Myocyte (in vitro differentiated cells): ENCODE measurements around the gene SLC6A18. TPM values are rescaled to one million over a fixed set of nuclear protein-coding genes. Genes with fewer than 3 reads are reported as not detected.
"Not testable (repeated sequence)": the region's sequence is repeated elsewhere in the genome, so short reads cannot be mapped to it uniquely, and the experiment has no call there.

Source experiments
- DNase-seq: peaks from one replicate; pipeline ENCODE4 v3.0.0-alpha.2; 2012; ENCODE audit warnings: low read depth
- total RNA-seq: library from RNA; depleted of rRNA; stranded (reverse); fragments of >200 nt; gene quantifications from 2 replicates; pipeline ENCODE4 v1.2.3, GENCODE V29; 2014

SLC6A18 gene
- total RNA-seq, 1 donor from 2014 or later: not detected

- no peak for DNase-seq
Observed at GRCh38 chr5:1249366-1250280, 24.4 kb downstream of the SLC6A18 start.

- DNase-seq: no peak
Observed at GRCh38 chr5:1251678-1252580, 26.7 kb downstream of the SLC6A18 start.

DNA sequence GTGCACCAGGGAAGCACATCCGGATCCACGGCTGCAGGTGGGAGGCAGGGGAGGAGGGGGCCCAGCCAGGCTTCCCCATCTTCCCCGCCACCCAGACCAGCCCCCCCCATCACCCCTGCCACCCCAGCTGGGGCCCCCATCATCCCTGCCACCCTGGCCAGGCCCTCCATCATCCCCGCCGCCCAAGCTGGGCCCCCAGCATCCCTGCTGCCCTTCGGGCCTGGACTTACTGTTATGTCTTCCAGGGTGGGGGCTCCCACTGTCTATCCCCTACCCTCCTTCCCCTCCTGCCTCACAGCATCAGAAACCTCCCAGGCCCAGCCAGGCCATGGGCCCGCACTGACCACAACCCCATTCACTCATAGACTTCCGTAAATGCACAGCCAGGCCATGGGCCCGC, 27.5 kb downstream of the SLC6A18 start:
- DNase-seq: no peak

DNA sequence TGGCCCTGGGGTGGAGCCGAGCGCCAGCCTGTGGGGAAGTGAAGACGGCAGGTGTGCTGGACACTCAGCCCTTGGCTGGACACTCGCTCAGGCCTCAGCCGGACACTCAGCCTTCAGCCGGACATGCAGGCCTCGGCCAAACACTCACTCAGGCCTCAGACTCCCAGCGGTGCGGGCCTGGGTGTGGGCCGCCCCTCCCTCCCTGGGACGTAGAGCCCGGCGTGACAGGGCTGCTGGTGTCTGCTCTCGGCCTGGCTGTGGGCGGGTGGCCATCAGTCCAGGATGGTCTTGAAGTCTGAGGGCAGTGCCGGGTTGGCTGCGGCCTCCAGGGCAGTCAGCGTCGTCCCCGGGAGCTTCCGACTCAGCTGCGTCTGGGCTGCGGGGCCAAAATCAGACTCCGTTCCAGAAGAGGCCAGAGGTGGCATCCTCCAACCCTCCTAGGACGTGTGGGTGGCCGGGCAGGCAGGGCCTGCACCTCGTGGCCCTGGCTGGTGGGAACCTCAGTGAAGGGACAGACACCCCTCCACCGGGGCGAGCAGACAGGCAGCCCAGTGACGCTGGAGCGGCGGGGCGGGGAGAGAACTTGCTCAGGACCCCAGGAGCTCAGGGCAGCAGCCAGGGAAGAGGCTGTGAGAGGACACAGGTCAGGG, 28.4 kb downstream of the SLC6A18 start:
- DNase-seq: peak; percentile 9

DNA sequence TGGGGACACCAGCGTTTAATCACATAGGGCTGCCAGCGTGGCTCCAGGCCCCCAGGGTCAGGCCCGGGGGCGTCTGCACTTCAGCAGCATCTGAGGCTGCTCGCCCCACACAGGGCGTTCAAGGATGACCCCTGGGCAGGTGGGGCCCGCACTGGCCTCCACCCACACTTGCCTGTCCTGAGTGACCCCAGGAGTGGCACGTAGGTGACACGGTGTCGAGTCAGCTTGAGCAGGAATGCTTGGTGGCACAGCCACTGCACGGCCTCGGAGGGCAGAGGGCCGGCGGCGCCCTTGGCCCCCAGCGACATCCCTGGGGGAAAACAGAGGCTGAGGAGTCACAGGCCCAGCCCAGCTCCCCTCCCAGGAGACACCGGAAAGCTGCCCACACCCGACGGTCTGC, 29.0 kb downstream of the SLC6A18 start:
- DNase-seq: no peak

DNA sequence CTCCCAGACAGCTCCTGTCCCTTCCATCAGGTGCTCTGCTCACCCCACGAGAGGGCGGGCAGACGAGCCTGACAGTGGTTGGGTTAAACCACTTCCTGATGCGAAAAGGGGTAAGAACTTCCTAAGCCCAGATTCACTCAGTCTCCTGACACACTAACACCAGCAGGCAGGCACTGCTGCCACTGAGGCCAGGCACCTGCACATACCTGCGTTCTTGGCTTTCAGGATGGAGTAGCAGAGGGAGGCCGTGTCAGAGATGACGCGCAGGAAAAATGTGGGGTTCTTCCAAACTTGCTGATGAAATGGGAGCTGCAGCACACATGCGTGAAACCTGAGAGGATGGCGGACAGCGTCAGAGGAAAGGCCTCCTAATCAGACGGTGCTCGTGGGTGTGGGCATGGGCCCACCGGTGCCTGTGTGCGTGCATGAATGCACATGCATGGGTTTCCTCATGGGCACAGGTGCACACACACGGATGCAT, 29.9 kb downstream of the SLC6A18 start:
- DNase-seq: no peak

DNA sequence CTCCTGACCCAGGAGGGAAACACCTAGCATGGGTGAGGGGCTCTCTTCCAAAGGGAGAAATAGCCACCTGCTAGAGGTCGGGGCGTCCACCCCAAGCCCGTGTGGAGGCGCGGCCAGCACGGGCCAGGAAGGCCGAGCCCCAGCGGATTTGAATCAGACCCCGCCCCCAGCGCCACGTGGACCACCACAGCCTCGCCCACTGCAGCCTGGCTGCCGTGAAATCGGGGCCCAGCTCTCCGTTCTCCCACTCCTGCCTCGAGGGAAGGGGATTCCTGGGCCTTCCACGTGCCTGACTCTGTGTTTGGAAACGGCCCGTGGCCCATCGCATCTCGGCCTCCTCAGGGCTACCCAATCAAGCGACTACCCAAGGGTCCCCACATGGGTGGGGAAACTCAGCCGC, 31.6 kb downstream of the SLC6A18 start:
- no peak for DNase-seq

DNA sequence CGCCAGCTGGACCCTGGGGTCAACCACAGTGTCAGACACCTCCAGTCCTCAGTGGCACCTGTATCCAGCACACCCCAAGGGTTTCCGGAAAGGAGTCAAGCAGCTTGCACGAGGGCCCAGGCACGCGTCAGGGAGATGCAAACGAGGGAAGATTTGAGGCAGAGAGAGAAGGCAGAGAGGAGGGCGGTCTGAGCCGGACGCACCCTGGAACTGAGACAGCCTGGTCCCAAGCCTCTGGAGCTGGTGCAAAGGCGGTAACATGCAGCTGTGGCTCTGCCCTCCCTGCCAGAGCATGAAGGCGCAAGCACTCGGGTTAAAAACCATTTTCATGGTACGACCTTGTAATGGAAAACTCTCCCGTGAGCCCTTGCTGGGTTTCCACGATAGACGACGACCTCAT, 32.2 kb downstream of the SLC6A18 start:
- no peak for DNase-seq

DNA sequence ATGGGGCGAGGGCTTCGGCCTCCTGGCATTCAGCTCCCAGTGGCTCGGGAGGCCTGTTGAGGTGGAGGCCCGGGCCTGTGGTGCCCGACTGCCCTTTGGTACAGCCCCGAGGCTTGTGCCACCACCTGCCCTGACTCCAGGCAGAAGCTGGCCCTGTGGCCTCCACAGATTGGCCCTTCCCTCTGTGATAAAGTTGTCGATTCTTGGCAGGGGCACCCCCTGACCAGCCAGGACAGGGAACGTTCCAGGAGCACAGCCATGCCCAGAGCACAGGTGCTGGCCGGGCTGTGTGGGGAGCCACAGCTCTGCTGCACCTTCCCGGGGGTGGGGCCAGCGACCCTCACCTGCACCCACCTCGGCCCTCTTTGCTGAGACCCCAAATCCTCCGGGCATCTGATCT, 32.7 kb downstream of the SLC6A18 start:
- no peak for DNase-seq

- DNase-seq: no peak
Observed at GRCh38 chr5:1259806-1260480, 34.8 kb downstream of the SLC6A18 start.

- no peak for DNase-seq
Observed at GRCh38 chr5:1261643-1262042, 36.5 kb downstream of the SLC6A18 start.

- DNase-seq: peak; percentile 28
Observed at GRCh38 chr5:1262381-1262780, 37.2 kb downstream of the SLC6A18 start.

DNA sequence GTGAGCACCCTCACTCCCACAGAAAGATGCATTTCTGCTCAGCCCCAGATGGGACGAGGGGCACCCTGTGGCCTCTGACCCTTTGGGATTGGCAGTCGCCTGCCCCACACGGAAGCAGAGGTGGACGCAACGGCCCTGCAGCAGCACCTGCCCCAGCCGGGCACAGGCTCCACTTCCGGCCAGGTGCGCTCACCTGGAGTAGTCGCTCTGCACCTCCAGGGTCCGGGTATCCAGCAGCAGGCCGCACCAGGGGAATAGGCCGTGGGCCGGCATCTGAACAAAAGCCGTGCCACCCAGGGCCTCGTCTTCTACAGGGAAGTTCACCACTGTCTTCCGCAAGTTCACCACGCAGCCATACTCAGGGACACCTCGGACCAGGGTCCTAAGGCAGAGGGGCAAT, 39.0 kb downstream of the SLC6A18 start:
- no peak for DNase-seq

DNA sequence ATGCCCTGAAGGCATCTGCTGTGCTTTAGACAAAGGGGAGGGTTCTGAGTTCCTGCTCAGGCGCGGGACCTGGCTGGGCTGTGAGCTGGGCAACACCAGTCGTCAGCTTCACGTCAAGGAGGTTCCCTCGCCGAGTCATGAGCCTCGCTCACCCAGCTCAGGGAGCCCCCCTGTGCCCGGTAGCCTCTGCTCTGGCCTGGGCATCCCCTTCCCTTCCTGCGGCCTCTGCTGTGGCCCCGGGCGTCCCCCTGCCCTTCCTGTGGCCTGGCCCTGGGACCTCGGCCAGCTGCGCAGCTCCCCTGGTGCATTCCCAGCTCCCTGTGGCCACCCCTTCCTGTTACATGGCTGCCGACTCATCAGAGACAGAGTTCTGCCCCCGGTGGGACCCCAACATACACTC, 39.8 kb downstream of the SLC6A18 start:
- DNase-seq: no peak

- DNase-seq: no peak
Observed at GRCh38 chr5:1265461-1266455, 40.6 kb downstream of the SLC6A18 start.

- no peak for DNase-seq
Observed at GRCh38 chr5:1266791-1267190, 41.6 kb downstream of the SLC6A18 start.

GRCh38 chr5:1267464-1267863, 42.3 kb downstream of the SLC6A18 start:
- DNase-seq: not testable (repeated sequence)

GRCh38 chr5:1268056-1268455, 42.9 kb downstream of the SLC6A18 start:
- DNase-seq: no peak

- no peak for DNase-seq
Observed at GRCh38 chr5:1268666-1269065, 43.5 kb downstream of the SLC6A18 start.

DNA sequence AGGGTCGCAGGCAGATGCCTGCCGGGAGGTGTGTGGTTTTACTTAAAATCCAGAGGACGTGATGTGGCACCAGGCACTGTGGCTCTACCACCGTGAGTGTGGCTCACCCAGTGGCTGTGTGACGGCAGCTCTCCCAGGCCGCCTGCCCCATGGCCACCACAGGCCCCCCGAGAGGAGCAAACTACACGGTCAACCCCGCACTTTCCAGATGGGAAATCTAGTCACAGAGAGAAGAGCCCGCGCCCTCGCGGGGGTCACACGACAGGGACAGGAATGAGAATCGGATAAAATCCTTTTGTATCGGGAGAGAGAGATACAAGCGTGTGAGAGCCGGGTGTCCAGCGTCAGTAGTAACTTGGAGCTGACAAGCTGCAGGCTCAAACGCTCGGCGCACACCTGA, 45.2 kb downstream of the SLC6A18 start:
- DNase-seq: no peak
